Peyer's patch (tissue), 4 donors: ENCODE results near the gene PPP1R7.

Experiments used
- POLR2A ChIP-seq, 2 donors: fragments of 450-650 bp; IDR thresholded peaks; one replicate each; pipeline ENCODE4 v1.5.1; 2017; ENCODE audit warnings: antibody characterized with exemption in 2 of 2, mild to moderate bottlenecking in 2 of 2, moderate library complexity in 2 of 2
- TF ChIP-seq, protein P1 (sequence below), 6 experiments: fragments of 450-650 bp in 4 of 6; fragments of 200-600 bp in 2 of 6; sonication (generic) in 1 of 6; IDR thresholded peaks; one replicate each; pipeline ENCODE4 v1.5.1; 2017 to 2019; ENCODE audit warnings: antibody characterized with exemption in 6 of 6, mild to moderate bottlenecking in 3 of 6, moderate library complexity in 1 of 6

DNA sequence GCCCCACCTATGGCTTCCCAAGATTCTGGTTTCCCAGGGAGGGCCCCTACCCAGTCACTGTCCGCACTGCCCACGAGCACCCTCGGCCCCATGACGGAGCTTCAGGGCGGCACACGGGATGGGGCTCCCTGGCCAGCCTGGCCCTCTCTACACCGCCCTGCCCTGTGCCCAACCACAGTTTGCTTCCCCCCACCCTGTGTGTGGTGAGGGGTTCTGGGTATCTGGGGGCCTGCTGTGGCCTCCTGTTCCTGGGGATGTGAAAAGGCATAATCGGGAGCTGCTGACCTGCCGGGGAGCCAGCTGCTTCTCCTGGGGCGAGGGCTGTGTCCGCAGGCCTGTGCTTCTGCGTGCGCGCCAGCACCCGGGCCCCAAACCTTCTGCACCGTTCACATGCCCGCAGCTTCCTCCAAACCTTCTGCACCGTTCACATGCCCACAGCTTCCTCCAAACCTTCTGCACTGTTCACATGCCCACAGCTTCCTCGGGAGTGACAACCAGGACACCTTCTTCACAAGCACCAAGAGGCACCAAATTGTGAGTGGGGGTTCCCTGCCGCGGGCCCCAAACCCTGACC lies 50.6 kb downstream of the PPP1R7 start:
- TF ChIP-seq, protein P1, sequence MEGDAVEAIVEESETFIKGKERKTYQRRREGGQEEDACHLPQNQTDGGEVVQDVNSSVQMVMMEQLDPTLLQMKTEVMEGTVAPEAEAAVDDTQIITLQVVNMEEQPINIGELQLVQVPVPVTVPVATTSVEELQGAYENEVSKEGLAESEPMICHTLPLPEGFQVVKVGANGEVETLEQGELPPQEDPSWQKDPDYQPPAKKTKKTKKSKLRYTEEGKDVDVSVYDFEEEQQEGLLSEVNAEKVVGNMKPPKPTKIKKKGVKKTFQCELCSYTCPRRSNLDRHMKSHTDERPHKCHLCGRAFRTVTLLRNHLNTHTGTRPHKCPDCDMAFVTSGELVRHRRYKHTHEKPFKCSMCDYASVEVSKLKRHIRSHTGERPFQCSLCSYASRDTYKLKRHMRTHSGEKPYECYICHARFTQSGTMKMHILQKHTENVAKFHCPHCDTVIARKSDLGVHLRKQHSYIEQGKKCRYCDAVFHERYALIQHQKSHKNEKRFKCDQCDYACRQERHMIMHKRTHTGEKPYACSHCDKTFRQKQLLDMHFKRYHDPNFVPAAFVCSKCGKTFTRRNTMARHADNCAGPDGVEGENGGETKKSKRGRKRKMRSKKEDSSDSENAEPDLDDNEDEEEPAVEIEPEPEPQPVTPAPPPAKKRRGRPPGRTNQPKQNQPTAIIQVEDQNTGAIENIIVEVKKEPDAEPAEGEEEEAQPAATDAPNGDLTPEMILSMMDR (IDR thresholded peaks at IDR 0.05), result no peak
- TF ChIP-seq POLR2A (IDR thresholded peaks at IDR 0.05), result no peak
